GM12878 (cell line): ENCODE results near the gene CDK11A. TPM values are rescaled to one million over a fixed set of nuclear protein-coding genes. Genes with fewer than 3 reads are reported as not detected.

Experiments used
- ATAC-seq: fragments of 200-7000 bp; cut with Tn5 transposase; 3 replicates; pipeline ENCODE4 v1.9.1; 2020; ENCODE audit warnings: mild to moderate bottlenecking, moderate library complexity
- BruUV-seq: library from RNA; stranded (reverse); fragments of 400-500 nt; replicated peaks from 2 replicates; lab custom pipeline; 2021; lab: Mats Ljungman, UMichigan
- CTCF ChIA-PET: fragments of 300-600 bp; sonication (Branson Sonifier 250); formaldehyde crosslinking; extraction: SDS; loops from one replicate; lab custom pipeline; 2021; ENCODE audit warnings: inconsistent platforms; lab: Yijun Ruan, JAX
- POLR2A ChIA-PET: fragments of 350-600 bp; formaldehyde crosslinking; extraction: SDS; loops from one replicate; lab custom pipeline; 2021; ENCODE audit warnings: inconsistent platforms; lab: Charles Lee
- RAD21 ChIA-PET: fragments of 300-600 bp; sonication (Branson Sonifier 250); formaldehyde crosslinking; loops from one replicate; lab custom pipeline; 2023; ENCODE audit warnings: antibody characterized with exemption; ENCODE audit not compliant: unreplicated experiment; lab: Charles Lee
- SMC1A ChIA-PET: fragments of 300-600 bp; sonication (Branson Sonifier 250); formaldehyde crosslinking; loops from one replicate; lab custom pipeline; 2023; ENCODE audit not compliant: unreplicated experiment, uncharacterized antibody; lab: Charles Lee
- DNase-seq: peaks from one replicate; pipeline ENCODE4 v3.0.0-alpha.2; 2011; ENCODE audit warnings: low read depth, low spot score
- FAIRE-seq: peaks from 3 replicates; lab custom pipeline; 2011; peaks lifted over from hg19 to GRCh38; lab: Jason Lieb, UNC
- H2AFZ ChIP-seq: 2 replicates; pipeline ENCODE4 v1.6.0; 2011; ENCODE audit warnings: low read depth, low read length, control low read depth; ENCODE audit not compliant: control insufficient read depth
- H3K27ac ChIP-seq: 2 replicates; pipeline ENCODE4 v1.5.1; 2011; ENCODE audit warnings: control low read depth; ENCODE audit not compliant: control insufficient read depth, insufficient read depth
- H3K27me3 ChIP-seq, 2 experiments: replicated peaks in 1 of 2; 2 replicates each; pipeline versions ENCODE4 v1.6.0 to v1.6.1; 2011; ENCODE audit warnings: low read length in 1 of 2; ENCODE audit not compliant: control insufficient read depth in 2 of 2, insufficient read depth in 2 of 2
- H3K36me3 ChIP-seq, 2 experiments: 2 replicates each; pipeline ENCODE4 v1.5.1; 2011; ENCODE audit warnings: low read length in 1 of 2; ENCODE audit not compliant: control insufficient read depth in 2 of 2, insufficient read depth in 2 of 2
- H3K4me1 ChIP-seq: 2 replicates; pipeline ENCODE4 v1.6.1; 2011; ENCODE audit warnings: mild to moderate bottlenecking, low read length, moderate library complexity, mixed read lengths; ENCODE audit not compliant: control insufficient read depth, insufficient read depth
- H3K4me2 ChIP-seq: 2 replicates; pipeline ENCODE4 v1.6.0; 2011; ENCODE audit warnings: control low read depth; ENCODE audit not compliant: control insufficient read depth, insufficient read depth
- H3K4me3 ChIP-seq: fragments of 200-600 bp; sonication (generic); 2 replicates; pipeline ENCODE4 v1.5.1; 2016
- H3K79me2 ChIP-seq: 2 replicates; pipeline ENCODE4 v1.6.0; 2011; ENCODE audit warnings: low read length; ENCODE audit not compliant: control insufficient read depth, insufficient read depth
- H3K9ac ChIP-seq: 2 replicates; pipeline ENCODE4 v1.8.0; 2011; ENCODE audit warnings: low read length, control low read depth, mixed read lengths; ENCODE audit not compliant: control insufficient read depth, insufficient read depth
- H3K9me3 ChIP-seq: replicated peaks from 3 replicates; pipeline ENCODE4 v1.5.1; 2011; ENCODE audit warnings: mild to moderate bottlenecking, low read length; ENCODE audit not compliant: control insufficient read depth, insufficient read depth
- H4K20me1 ChIP-seq: 2 replicates; pipeline ENCODE4 v1.6.0; 2011; ENCODE audit not compliant: control insufficient read depth, insufficient read depth
- CBX5 ChIP-seq: sonication (generic); IDR thresholded peaks from 2 replicates; pipeline ENCODE4 v1.6.1; 2016; ENCODE audit warnings: low read depth, moderate library complexity, mild to moderate bottlenecking, inconsistent platforms
- ETV6 ChIP-seq, 2 experiments: fragments of 450-650 bp in 1 of 2; IDR thresholded peaks in 1 of 2; conservative IDR thresholded peaks in 1 of 2; 2 replicates each; pipeline ENCODE4 v1.6.1; 2014; ENCODE audit warnings: antibody characterized with exemption in 1 of 2, borderline replicate concordance in 1 of 2, low read depth in 1 of 2, mild to moderate bottlenecking in 1 of 2, moderate library complexity in 1 of 2
- GABPA ChIP-seq: IDR thresholded peaks from 2 replicates; pipeline ENCODE4 v1.6.1; 2014; ENCODE audit warnings: antibody characterized with exemption, low read depth, mild to moderate bottlenecking, inconsistent platforms
- JUNB ChIP-seq: IDR thresholded peaks from 2 replicates; pipeline ENCODE4 v1.6.1; 2016; ENCODE audit warnings: antibody characterized with exemption, mild to moderate bottlenecking
- MTA2 ChIP-seq: fragments of 450-650 bp; IDR thresholded peaks from 2 replicates; pipeline ENCODE4 v1.6.1; 2016; ENCODE audit warnings: low read depth, mild to moderate bottlenecking, moderate library complexity
- NFXL1 ChIP-seq: fragments of 450-650 bp; IDR thresholded peaks from 2 replicates; pipeline ENCODE4 v1.6.1; 2017; ENCODE audit warnings: antibody characterized with exemption, mild to moderate bottlenecking, borderline replicate concordance
- NR2C1 ChIP-seq: fragments of 450-650 bp; IDR thresholded peaks from 2 replicates; pipeline ENCODE4 v1.6.1; 2017; ENCODE audit warnings: antibody characterized with exemption, mild to moderate bottlenecking, moderate library complexity
- NR2F1 ChIP-seq: fragments of 450-650 bp; conservative IDR thresholded peaks from 2 replicates; pipeline ENCODE4 v1.6.1; 2017; ENCODE audit warnings: mild to moderate bottlenecking
- RAD51 ChIP-seq: fragments of 450-650 bp; IDR thresholded peaks from 2 replicates; pipeline ENCODE4 v1.6.1; 2016; ENCODE audit warnings: moderate library complexity, mild to moderate bottlenecking, inconsistent platforms
- WGBS: methylation state at CpG from one replicate; pipeline ENCODE4 v1.1.6; 2016; ENCODE audit warnings: low lambda C conversion rate; ENCODE audit not compliant: insufficient replicate concordance, insufficient coverage; ENCODE audit errors: missing lambda C conversion rate; 5-methylcytosine and 5-hydroxymethylcytosine counted together
- in situ Hi-C: fragments of 300-500 bp; cut with MboI; formaldehyde crosslinking; loops from 9 replicates; pipeline ENCODE4 v1.14.3; 2018; ENCODE audit warnings: mixed read lengths
- intact Hi-C: fragments of 100-400 bp; cut with micrococcal nuclease; formaldehyde crosslinking; loops from one replicate; pipeline ENCODE4 v1.14.2; 2022; ENCODE audit not compliant: unreplicated experiment
- polyA plus RNA-seq, 11 experiments: library from polyadenylated mRNA; depleted of rRNA in 4 of 11; unstranded in 6 of 11; stranded (reverse) in 5 of 11; fragments of >200 nt; fragmentation: Nextera tagmentation in 4 of 11; fragmentation: Illumina TruSeq in 1 of 11; extraction: Ambion mirVana in 4 of 11; extraction: Trizol in 1 of 11; gene quantifications; 1 replicate in 1 of 11; 2 replicates in 10 of 11; pipeline versions ENCODE4 v1.2.1 to v1.2.3, GENCODE V29; 2011 to 2016; ENCODE audit warnings: inconsistent platforms in 2 of 11, missing spikeins in 2 of 11, low read depth in 1 of 11
- total RNA-seq, 4 experiments: library from RNA; depleted of rRNA in 3 of 4; stranded (reverse); fragments of >200 nt in 3 of 4; fragmentation: Illumina TruSeq in 1 of 4; extraction: Trizol in 1 of 4; gene quantifications; 2 replicates each; pipeline versions ENCODE4 v1.2.1 to v1.2.3, GENCODE V29; 2013 to 2021
- TF ChIP-seq, protein P1 (sequence below): fragments of 450-650 bp; conservative IDR thresholded peaks from 2 replicates; pipeline ENCODE4 v1.6.1; 2017; ENCODE audit warnings: mild to moderate bottlenecking, moderate library complexity

Gene CDK11A
- total and polyA plus RNA-seq, 10 of the 15 experiments (the other 5 are each of a cell fraction or from before 2014, with no cell fraction given): 5.1 to 46.0 (median 25.9) TPM

GRCh38 chr1:1770102-1770501 is 45.9 kb upstream of the CDK11A start:
- POLR2A ChIA-PET: no interaction called here
- Histone ChIP-seq H3K27ac (no peak overlapping the region), H3K27me3 (no peaks in the 10 kb centered on the region), H3K9me3 (peaks cover 7% of the 10 kb centered on the region; the same call in 2 of the 3 replicates), H4K20me1 (no peaks in the 10 kb centered on the region), H3K9ac (no peak overlapping the region), H3K4me3 (no peak overlapping the region), H3K79me2 (peaks cover 52% of the 10 kb centered on the region), H3K4me1 (peaks cover 4% of the 10 kb centered on the region), H2AFZ (no peak overlapping the region), H3K4me2 (no peak overlapping the region), H3K36me3 (peaks cover 0 to 5% of the 10 kb centered on the region in 2 experiments; a peak in 1 of 4 replicates)
- RAD21 ChIA-PET: no interaction called here
- FAIRE-seq: no peak
- CTCF ChIA-PET: no interaction called here
- BruUV-seq: no TSS peak
- 100% methylated on average over 3 of the region's 3 CpGs for WGBS
- in situ Hi-C loops: no loop called here
- no peak for ATAC-seq
- no peak for DNase-seq
- TF ChIP-seq CBX5 (no peak), JUNB (no peak)
- SMC1A ChIA-PET: no interaction called here
- intact Hi-C loops: no loop called here

DNA sequence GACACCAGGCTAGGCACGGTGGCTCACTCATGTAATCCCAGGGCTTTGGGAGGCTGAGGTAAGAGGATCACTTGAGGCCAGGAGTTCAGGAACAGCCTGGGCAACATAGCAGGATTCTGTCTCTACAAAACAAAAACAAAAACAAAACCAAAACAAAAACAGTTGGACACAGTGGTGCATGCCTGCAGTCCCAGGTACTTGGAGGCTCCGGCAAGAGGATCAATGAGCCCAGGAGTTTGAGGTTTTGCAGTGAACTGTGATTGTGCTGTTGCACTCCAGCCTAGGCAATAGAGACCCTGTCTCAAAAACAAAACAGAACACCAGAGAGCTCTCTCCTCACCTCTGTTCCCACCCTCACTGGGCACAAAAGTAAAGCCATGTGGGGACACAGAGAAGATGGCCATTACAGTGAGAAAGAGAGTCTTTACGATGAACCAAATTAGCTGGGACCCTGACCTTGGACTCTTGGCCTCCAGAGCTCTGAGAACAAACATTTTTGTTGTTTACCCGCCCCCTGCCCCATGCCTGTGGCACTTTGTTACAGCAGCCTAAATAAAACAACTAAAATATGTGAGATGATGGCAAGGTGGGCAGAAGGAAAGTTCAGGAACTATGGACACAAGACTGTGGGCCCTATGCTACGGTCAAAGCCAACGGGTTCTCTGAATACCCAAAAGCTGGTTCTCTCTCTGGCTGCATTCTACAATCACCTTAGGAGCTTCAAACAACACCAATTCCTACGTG is 44.3 kb upstream of the CDK11A start:
- Histone ChIP-seq H3K27ac (no peak overlapping the region), H3K9ac (no peak overlapping the region), H4K20me1 (no peaks in the 10 kb centered on the region), H3K9me3 (peaks cover 7% of the 10 kb centered on the region; the same call in 2 of the 3 replicates), H3K27me3 (no peaks in the 10 kb centered on the region), H3K79me2 (peaks cover 38% of the 10 kb centered on the region), H3K4me3 (no peak overlapping the region), H3K4me2 (no peak overlapping the region), H3K36me3 (peaks cover 10 to 11% of the 10 kb centered on the region in 2 experiments; a peak in 3 of 4 replicates), H3K4me1 (no peaks in the 10 kb centered on the region), H2AFZ (no peak overlapping the region)
- intact Hi-C loops: no loop called here
- POLR2A ChIA-PET: interaction anchor here (0.5 to 1.2 kb wide), 3 partner anchors 9 to 163 kb away, joined by 3 to 5 read pairs (median 3); no protein-coding TSS in a partner anchor
- FAIRE-seq (no peak), ATAC-seq (no peak), DNase-seq (no peak)
- RAD21 ChIA-PET: no interaction called here
- CTCF ChIA-PET: interaction anchor here (0.8 kb wide), 1 partner anchor 68 kb away, joined by 3 read pairs; no protein-coding TSS in a partner anchor
- 97% methylated on average over 7 of the region's 7 CpGs for WGBS
- SMC1A ChIA-PET: interaction anchor here (0.7 kb wide), 2 partner anchors 9 to 16 kb away, joined by 3 read pairs; no protein-coding TSS in a partner anchor
- TF ChIP-seq NR2F1: no peak
- no peak for TF ChIP-seq NFXL1
- TF ChIP-seq RAD51: no peak
- TF ChIP-seq MTA2: no peak
- TF ChIP-seq GABPA: no peak
- TF ChIP-seq ETV6 (conservative IDR thresholded peaks at IDR 0.05 in 1 of 2, IDR thresholded peaks at IDR 0.05 in 1 of 2; ENCODE audit: borderline replicate concordance in 1 of 2, low read depth in 1 of 2): no peak
- TF ChIP-seq, protein P1, sequence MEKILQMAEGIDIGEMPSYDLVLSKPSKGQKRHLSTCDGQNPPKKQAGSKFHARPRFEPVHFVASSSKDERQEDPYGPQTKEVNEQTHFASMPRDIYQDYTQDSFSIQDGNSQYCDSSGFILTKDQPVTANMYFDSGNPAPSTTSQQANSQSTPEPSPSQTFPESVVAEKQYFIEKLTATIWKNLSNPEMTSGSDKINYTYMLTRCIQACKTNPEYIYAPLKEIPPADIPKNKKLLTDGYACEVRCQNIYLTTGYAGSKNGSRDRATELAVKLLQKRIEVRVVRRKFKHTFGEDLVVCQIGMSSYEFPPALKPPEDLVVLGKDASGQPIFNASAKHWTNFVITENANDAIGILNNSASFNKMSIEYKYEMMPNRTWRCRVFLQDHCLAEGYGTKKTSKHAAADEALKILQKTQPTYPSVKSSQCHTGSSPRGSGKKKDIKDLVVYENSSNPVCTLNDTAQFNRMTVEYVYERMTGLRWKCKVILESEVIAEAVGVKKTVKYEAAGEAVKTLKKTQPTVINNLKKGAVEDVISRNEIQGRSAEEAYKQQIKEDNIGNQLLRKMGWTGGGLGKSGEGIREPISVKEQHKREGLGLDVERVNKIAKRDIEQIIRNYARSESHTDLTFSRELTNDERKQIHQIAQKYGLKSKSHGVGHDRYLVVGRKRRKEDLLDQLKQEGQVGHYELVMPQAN: no peak
- TF ChIP-seq NR2C1: no peak
- BruUV-seq: no TSS peak
- in situ Hi-C loops: no loop called here
